Endothelial cell of umbilical vein (primary cell): ENCODE results near the gene TAF10. TPM values are rescaled to one million over a fixed set of nuclear protein-coding genes. Genes with fewer than 3 reads are reported as not detected.
A peak's percentile ranks its signal among the peaks of the same experiment; 100 is the strongest.

Experiments
- BruUV-seq: library from RNA; stranded (reverse); fragments of 400-500 nt; replicated peaks from 2 replicates; lab custom pipeline; 2021; lab: Mats Ljungman, UMichigan
- CTCF ChIA-PET: fragments of 300-600, 350-600 bp; sonication (Branson Sonifier 250); formaldehyde crosslinking; loops from one replicate; lab custom pipeline; 2021; ENCODE audit warnings: antibody characterized with exemption, inconsistent platforms; lab: Charles Lee
- POLR2A ChIA-PET: fragments of 300-600, 350-600 bp; sonication (Branson Sonifier 250); formaldehyde crosslinking; loops from one replicate; lab custom pipeline; 2021; ENCODE audit warnings: antibody characterized with exemption, inconsistent platforms; lab: Charles Lee
- DNase-seq: peaks from one replicate; pipeline ENCODE4 v3.0.0-alpha.2; 2011; ENCODE audit warnings: low read depth, low spot score
- FAIRE-seq: peaks from 2 replicates; lab custom pipeline; 2011; peaks lifted over from hg19 to GRCh38; lab: Jason Lieb, UNC
- H2AFZ ChIP-seq: 2 replicates; pipeline ENCODE4 v1.6.0; 2012; ENCODE audit warnings: low read depth, low read length, control low read depth, inconsistent platforms
- H3K27ac ChIP-seq: 2 replicates; pipeline ENCODE4 v1.5.1; 2011; ENCODE audit warnings: low read depth, mild to moderate bottlenecking, control low read depth, low read length, moderate library complexity; ENCODE audit not compliant: insufficient read depth
- H3K27me3 ChIP-seq, 2 experiments: 2 replicates each; pipeline versions ENCODE4 v1.6.0 to v1.6.1; 2011; ENCODE audit warnings: low read length in 2 of 2, mixed read lengths in 1 of 2; ENCODE audit not compliant: control insufficient read depth in 2 of 2, insufficient read depth in 2 of 2
- H3K36me3 ChIP-seq, 2 experiments: 2 replicates in 1 of 2; 3 replicates in 1 of 2; pipeline ENCODE4 v1.5.1; 2011; ENCODE audit warnings: low read length in 2 of 2, mild to moderate bottlenecking in 1 of 2, moderate library complexity in 1 of 2; ENCODE audit not compliant: control insufficient read depth in 2 of 2, insufficient read depth in 2 of 2; ENCODE audit errors: extremely low read depth in 1 of 2
- H3K4me1 ChIP-seq: 3 replicates; pipeline ENCODE4 v1.5.1; 2011; ENCODE audit warnings: mild to moderate bottlenecking, low read length; ENCODE audit not compliant: control insufficient read depth, insufficient read depth; ENCODE audit errors: extremely low read depth
- H3K4me2 ChIP-seq: 2 replicates; pipeline ENCODE4 v1.6.1; 2011; ENCODE audit warnings: low read length, control low read depth, mixed read lengths; ENCODE audit not compliant: insufficient read depth
- H3K4me3 ChIP-seq, 3 experiments: fragments of 200-600 bp in 1 of 3; sonication (generic), shearing (Covaris generic) in 1 of 3; replicated peaks in 1 of 3; 2 replicates each; pipeline ENCODE4 v1.5.1; 2011 to 2016; ENCODE audit warnings: control low read depth in 3 of 3, low read length in 3 of 3, mild to moderate bottlenecking in 2 of 3, inconsistent platforms in 1 of 3, low read depth in 1 of 3, moderate library complexity in 1 of 3; ENCODE audit not compliant: insufficient read depth in 1 of 3
- H3K79me2 ChIP-seq: 2 replicates; pipeline ENCODE4 v1.6.0; 2012; ENCODE audit warnings: low read length, inconsistent platforms; ENCODE audit not compliant: control insufficient read depth, insufficient read depth
- H3K9ac ChIP-seq: replicated peaks from 2 replicates; pipeline ENCODE3; 2011; ENCODE audit warnings: low read length, control low read depth; ENCODE audit not compliant: insufficient read depth; ENCODE audit errors: extremely low read depth
- H3K9me1 ChIP-seq: replicated peaks from 3 replicates; pipeline ENCODE4 v1.6.0; 2011; ENCODE audit warnings: mild to moderate bottlenecking, low read length; ENCODE audit not compliant: control insufficient read depth, insufficient read depth; ENCODE audit errors: extremely low read depth
- H3K9me3 ChIP-seq: replicated peaks from 2 replicates; pipeline ENCODE4 v1.5.1; 2012; ENCODE audit warnings: low read length, inconsistent platforms; ENCODE audit not compliant: control insufficient read depth, insufficient read depth
- H4K20me1 ChIP-seq: replicated peaks from 2 replicates; pipeline ENCODE3; 2011; ENCODE audit warnings: mild to moderate bottlenecking, low read length; ENCODE audit not compliant: control insufficient read depth, insufficient read depth; ENCODE audit errors: extremely low read depth
- EZH2 ChIP-seq: IDR thresholded peaks from 2 replicates; pipeline ENCODE4 v1.6.1; 2012; ENCODE audit warnings: borderline replicate concordance, low read depth, mild to moderate bottlenecking, moderate library complexity, low read length, inconsistent platforms; ENCODE audit not compliant: severe bottlenecking
- FOS ChIP-seq: IDR thresholded peaks from 2 replicates; pipeline ENCODE4 v1.6.1; 2011; ENCODE audit warnings: mild to moderate bottlenecking, low read length, moderate library complexity, borderline replicate concordance; ENCODE audit not compliant: insufficient read depth
- GATA2 ChIP-seq: IDR thresholded peaks from 2 replicates; pipeline ENCODE4 v1.7.0; 2011; ENCODE audit warnings: low read depth, mild to moderate bottlenecking, moderate library complexity, mixed read lengths, low read length; ENCODE audit not compliant: insufficient read length, insufficient read depth
- JUN ChIP-seq: IDR thresholded peaks from 2 replicates; pipeline ENCODE4 v1.6.1; 2011; ENCODE audit warnings: borderline replicate concordance, low read depth; ENCODE audit not compliant: insufficient read length, insufficient read depth
- MAX ChIP-seq: IDR thresholded peaks from 2 replicates; pipeline ENCODE4 v1.6.1; 2011; ENCODE audit not compliant: insufficient read depth, insufficient read length
- MYC ChIP-seq: IDR thresholded peaks from one replicate; pipeline ENCODE4 v1.6.1; 2011; ENCODE audit warnings: mild to moderate bottlenecking, low read depth, low read length
- POLR2A ChIP-seq: IDR thresholded peaks from 2 replicates; pipeline ENCODE4 v1.6.1; 2012; ENCODE audit warnings: low read depth, mild to moderate bottlenecking, control low read depth, low read length
- POLR2AphosphoS5 ChIP-seq: IDR thresholded peaks from 2 replicates; pipeline ENCODE4 v1.6.1; 2012; ENCODE audit warnings: low read depth, mild to moderate bottlenecking, control low read depth, low read length, moderate library complexity; ENCODE audit not compliant: insufficient read depth
- dilution Hi-C: fragments of 300-500 bp; cut with MboI; formaldehyde crosslinking; loops from one replicate; pipeline ENCODE4 v1.15.0; 2019; ENCODE audit warnings: low sequenced_read_pairs; ENCODE audit not compliant: extremely low pct_ligation_motif_present
- intact Hi-C: fragments of 100-400 bp; cut with micrococcal nuclease; formaldehyde crosslinking; loops from one replicate; pipeline ENCODE4 v1.10.0; 2022
- polyA plus RNA-seq, 4 experiments: library from polyadenylated mRNA; depleted of rRNA in 3 of 4; stranded (reverse) in 3 of 4; unstranded in 1 of 4; fragments of >200 nt; gene quantifications; 2 replicates each; pipeline versions ENCODE4 v1.2.1 to v1.2.3, GENCODE V29; 2011 to 2012; ENCODE audit warnings: missing spikeins in 1 of 4
- total RNA-seq: library from RNA; stranded (reverse); gene quantifications from 2 replicates; pipeline ENCODE4 v1.2.3, GENCODE V29; 2021
- TF ChIP-seq, protein P1 (sequence below), 2 donors: IDR thresholded peaks; 1 replicate in 1 of 2; 2 replicates in 1 of 2; pipeline ENCODE4 v1.5.1; 2011; ENCODE audit warnings: low read length in 2 of 2, mild to moderate bottlenecking in 2 of 2, moderate library complexity in 2 of 2, control low read depth in 1 of 2, inconsistent platforms in 1 of 2, low read depth in 1 of 2; ENCODE audit not compliant: insufficient read depth in 1 of 2; ENCODE audit errors: extremely low read depth in 1 of 2

Gene TAF10
- total and polyA plus RNA-seq, 2 donors (not counting 3 experiments of a cell fraction or from before 2014, with no cell fraction given): 86.2 to 149 TPM

DNA sequence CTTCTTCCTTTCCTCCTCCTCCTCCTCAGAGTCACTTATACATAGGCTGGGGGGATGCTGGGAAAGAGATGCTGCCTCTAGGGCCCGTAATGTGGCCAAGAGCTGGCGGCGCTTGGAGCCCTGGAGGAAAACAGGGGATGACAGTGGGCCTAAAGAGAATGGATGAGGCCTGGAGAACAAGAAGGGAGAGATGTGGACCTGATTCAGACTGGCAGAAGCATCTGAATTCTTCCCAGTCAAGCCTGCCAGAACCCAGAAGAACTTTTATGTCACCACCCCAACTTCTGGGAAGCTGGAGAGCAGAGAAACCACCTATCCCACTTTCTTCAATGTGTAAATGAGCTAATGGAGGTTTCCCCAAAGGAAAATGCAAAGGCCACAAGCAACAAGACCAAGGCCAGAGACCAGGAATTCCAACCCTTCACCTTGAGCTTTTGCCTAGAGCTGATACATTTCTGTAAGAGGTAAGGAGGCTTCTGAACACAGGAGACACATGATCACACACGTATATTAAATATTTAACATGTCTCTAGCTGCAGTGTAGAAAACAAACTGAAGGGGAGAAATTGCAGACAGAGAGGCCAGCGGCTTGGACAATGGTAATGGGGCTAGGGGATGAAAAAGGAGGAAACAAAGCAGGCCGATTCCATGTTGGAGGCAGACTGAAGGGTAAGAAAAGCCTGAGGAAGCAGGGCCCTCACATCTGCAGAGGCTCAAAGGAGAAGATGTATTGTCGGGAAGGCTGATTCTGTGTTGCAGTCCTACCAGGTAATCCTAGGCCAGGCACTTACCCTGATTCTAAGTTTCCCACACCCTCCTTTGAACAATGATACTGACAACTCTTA, 9.7 kb downstream of the TAF10 start:
- peak overlapping the region; percentile 62 to 97 (median 90) for H3K4me3 ChIP-seq
- H4K20me1 ChIP-seq: peaks cover 3% of the 10 kb centered on the region
- POLR2A ChIA-PET: no interaction called here
- BruUV-seq: no TSS peak
- H3K9me3 ChIP-seq: no peaks in the 10 kb centered on the region
- FAIRE-seq: no peak
- no peaks in the 10 kb centered on the region for H3K27me3 ChIP-seq
- intact Hi-C loops: no loop called here
- peak overlapping the region; percentile 79 for H3K9ac ChIP-seq
- dilution Hi-C loops: no loop called here
- H3K79me2 ChIP-seq: peaks cover 79% of the 10 kb centered on the region
- no peak for DNase-seq
- H3K36me3 ChIP-seq: peaks cover 22% of the 10 kb centered on the region in 2 experiments
- no peaks in the 10 kb centered on the region for H3K9me1 ChIP-seq
- no peak overlapping the region for H2AFZ ChIP-seq
- H3K4me2 ChIP-seq: peak overlapping the region; percentile 90
- TF ChIP-seq EZH2 (no peak), POLR2AphosphoS5 (no peak), JUN (no peak), POLR2A (no peak), FOS (no peak), MAX (no peak), MYC (no peak), GATA2 (no peak)
- TF ChIP-seq, protein P1, sequence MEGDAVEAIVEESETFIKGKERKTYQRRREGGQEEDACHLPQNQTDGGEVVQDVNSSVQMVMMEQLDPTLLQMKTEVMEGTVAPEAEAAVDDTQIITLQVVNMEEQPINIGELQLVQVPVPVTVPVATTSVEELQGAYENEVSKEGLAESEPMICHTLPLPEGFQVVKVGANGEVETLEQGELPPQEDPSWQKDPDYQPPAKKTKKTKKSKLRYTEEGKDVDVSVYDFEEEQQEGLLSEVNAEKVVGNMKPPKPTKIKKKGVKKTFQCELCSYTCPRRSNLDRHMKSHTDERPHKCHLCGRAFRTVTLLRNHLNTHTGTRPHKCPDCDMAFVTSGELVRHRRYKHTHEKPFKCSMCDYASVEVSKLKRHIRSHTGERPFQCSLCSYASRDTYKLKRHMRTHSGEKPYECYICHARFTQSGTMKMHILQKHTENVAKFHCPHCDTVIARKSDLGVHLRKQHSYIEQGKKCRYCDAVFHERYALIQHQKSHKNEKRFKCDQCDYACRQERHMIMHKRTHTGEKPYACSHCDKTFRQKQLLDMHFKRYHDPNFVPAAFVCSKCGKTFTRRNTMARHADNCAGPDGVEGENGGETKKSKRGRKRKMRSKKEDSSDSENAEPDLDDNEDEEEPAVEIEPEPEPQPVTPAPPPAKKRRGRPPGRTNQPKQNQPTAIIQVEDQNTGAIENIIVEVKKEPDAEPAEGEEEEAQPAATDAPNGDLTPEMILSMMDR (IDR thresholded peaks at IDR 0.05; ENCODE audit: extremely low read depth in 1 of 2, insufficient read depth in 1 of 2, low read depth in 1 of 2, low read length in 2 of 2): no peak
- peak overlapping the region; percentile 37 for H3K27ac ChIP-seq
- peaks cover 32% of the 10 kb centered on the region for H3K4me1 ChIP-seq
- CTCF ChIA-PET: interaction anchor here (0.6 to 7.7 kb wide), 10 partner anchors 9 to 223 kb away, joined by 3 to 122 read pairs (median 6); partner anchors contain the start of genes MRPL17, TAF10 and TPP1
